Parathyroid adenoma (tissue), 2 donors: Measurements from ENCODE around the gene RAB39A.
A peak's percentile ranks its signal among the peaks of the same experiment; 100 is the strongest.
"Not testable (repeated sequence)": the region's sequence is repeated elsewhere in the genome, so short reads cannot be mapped to it uniquely, and the experiment has no call there.

ENCODE experiments used
- H2AFZ ChIP-seq: fragments of 300-600 bp; sonication (generic); one replicate; pipeline ENCODE4 v1.7.0; 2017; ENCODE audit warnings: antibody characterized with exemption, mild to moderate bottlenecking
- H3K27ac ChIP-seq: fragments of 300-600 bp; sonication (generic); one replicate; pipeline ENCODE4 v1.7.0; 2017
- H3K27me3 ChIP-seq: fragments of 300-600 bp; sonication (generic); one replicate; pipeline ENCODE4 v1.7.0; 2017; ENCODE audit warnings: low read length; ENCODE audit not compliant: control insufficient read depth, insufficient read depth
- H3K36me3 ChIP-seq: fragments of 300-600 bp; sonication (generic); one replicate; pipeline ENCODE4 v1.7.0; 2017; ENCODE audit warnings: low read length; ENCODE audit not compliant: control insufficient read depth, insufficient read depth
- H3K4me1 ChIP-seq: fragments of 300-600 bp; sonication (generic); one replicate; pipeline ENCODE4 v1.7.0; 2017; ENCODE audit warnings: control low read depth
- H3K4me2 ChIP-seq: fragments of 300-600 bp; sonication (generic); one replicate; pipeline ENCODE4 v1.7.0; 2017; ENCODE audit warnings: low read length
- H3K4me3 ChIP-seq: fragments of 300-600 bp; sonication (generic); one replicate; pipeline ENCODE4 v1.7.0; 2017; ENCODE audit warnings: low read depth, low read length
- H3K79me2 ChIP-seq: fragments of 300-600 bp; sonication (generic); one replicate; pipeline ENCODE4 v1.7.0; 2017; ENCODE audit warnings: control low read depth
- H3K9ac ChIP-seq: fragments of 300-600 bp; sonication (generic); one replicate; pipeline ENCODE4 v1.7.0; 2017; ENCODE audit warnings: mild to moderate bottlenecking
- H3K9me3 ChIP-seq: fragments of 300-600 bp; sonication (generic); one replicate; pipeline ENCODE4 v1.7.0; 2017; ENCODE audit warnings: low read length; ENCODE audit not compliant: control insufficient read depth
- CTCF ChIP-seq: fragments of 300-600 bp; sonication (generic); IDR thresholded peaks from one replicate; pipeline ENCODE4 v1.7.0; 2017; ENCODE audit warnings: antibody characterized with exemption, mild to moderate bottlenecking
- donor health status: primary hyperparathyroidism.

RAB39A gene

GRCh38 chr11:107927559-107927958 lies 689 bp upstream of the RAB39A start:
- Histone ChIP-seq H3K4me1 (no peaks in the 10 kb centered on the region), H3K27me3 (no peaks in the 10 kb centered on the region), H3K27ac (peak overlapping the region; percentile 29), H3K9ac (no peak overlapping the region), H3K9me3 (no peaks in the 10 kb centered on the region), H3K36me3 (no peaks in the 10 kb centered on the region), H2AFZ (peak overlapping the region; percentile 82), H3K4me2 (no peak overlapping the region), H3K79me2 (no peaks in the 10 kb centered on the region), H3K4me3 (no peak overlapping the region)
- no peak for TF ChIP-seq CTCF

GRCh38 chr11:107928767-107929507 lies 689 bp downstream of the RAB39A start:
- no peak for TF ChIP-seq CTCF
- Histone ChIP-seq H3K4me3 (peak overlapping the region; percentile 34), H3K27ac (peak overlapping the region; percentile 69), H3K79me2 (no peaks in the 10 kb centered on the region), H3K27me3 (no peaks in the 10 kb centered on the region), H3K4me1 (no peaks in the 10 kb centered on the region), H3K4me2 (peak overlapping the region; percentile 53), H3K36me3 (no peaks in the 10 kb centered on the region), H2AFZ (peak overlapping the region; percentile 88), H3K9ac (no peak overlapping the region), H3K9me3 (no peaks in the 10 kb centered on the region)

- H3K27ac ChIP-seq, result peak overlapping the region; percentile 69
- no peaks in the 10 kb centered on the region for H3K36me3 ChIP-seq
- no peak overlapping the region for H2AFZ ChIP-seq
- no peaks in the 10 kb centered on the region for H3K4me1 ChIP-seq
- TF ChIP-seq CTCF, result no peak
- H3K9me3 ChIP-seq, result no peaks in the 10 kb centered on the region
- H3K4me3 ChIP-seq, result no peak overlapping the region
- no peak overlapping the region for H3K9ac ChIP-seq
- H3K79me2 ChIP-seq, result no peaks in the 10 kb centered on the region
- no peak overlapping the region for H3K4me2 ChIP-seq
- no peaks in the 10 kb centered on the region for H3K27me3 ChIP-seq
Measured at GRCh38 chr11:107929611-107930200, 1.5 kb downstream of the RAB39A start.

- Histone ChIP-seq H3K4me2 (no peak overlapping the region), H3K27me3 (no peaks in the 10 kb centered on the region), H3K36me3 (no peaks in the 10 kb centered on the region), H3K27ac (no peak overlapping the region), H3K9ac (no peak overlapping the region), H3K9me3 (no peaks in the 10 kb centered on the region), H3K4me3 (no peak overlapping the region), H2AFZ (no peak overlapping the region), H3K4me1 (no peaks in the 10 kb centered on the region), H3K79me2 (no peaks in the 10 kb centered on the region)
- TF ChIP-seq CTCF, result no peak
Measured at GRCh38 chr11:107931206-107931605, 3.0 kb downstream of the RAB39A start.

- Histone ChIP-seq H3K79me2 (no peaks in the 10 kb centered on the region), H3K27ac (no peak overlapping the region), H3K9me3 (no peaks in the 10 kb centered on the region), H3K36me3 (no peaks in the 10 kb centered on the region), H3K4me3 (no peak overlapping the region), H3K4me2 (no peak overlapping the region), H3K27me3 (no peaks in the 10 kb centered on the region), H2AFZ (no peak overlapping the region), H3K9ac (no peak overlapping the region), H3K4me1 (no peaks in the 10 kb centered on the region)
- no peak for TF ChIP-seq CTCF
Measured at GRCh38 chr11:107947904-107948303, 19.7 kb downstream of the RAB39A start.

- not testable (repeated sequence) for H3K4me3 ChIP-seq, H3K79me2 ChIP-seq, H3K36me3 ChIP-seq, H3K4me1 ChIP-seq, H3K27ac ChIP-seq, H3K9me3 ChIP-seq, H3K27me3 ChIP-seq, H2AFZ ChIP-seq, H3K9ac ChIP-seq, H3K4me2 ChIP-seq
Measured at GRCh38 chr11:107948328-107948727, 20.1 kb downstream of the RAB39A start.
